GM21423 (cell line): ENCODE measurements around the gene VPS45.
A peak's percentile ranks its signal among the peaks of the same experiment; 100 is the strongest.

Experiments
- ATAC-seq: cut with Tn5 transposase; IDR thresholded peaks from one replicate; pipeline ENCODE4 v1.9.1; 2021; ENCODE audit warnings: mild to moderate bottlenecking, moderate library complexity; ENCODE audit not compliant: unreplicated experiment

The VPS45 gene

GRCh38 chr1:150155413-150156071 is 88.0 kb downstream of the VPS45 start:
- no peak for ATAC-seq

- no peak for ATAC-seq
Observed at GRCh38 chr1:150156868-150157603, 89.5 kb downstream of the VPS45 start.

GRCh38 chr1:150159550-150159949 is 92.0 kb downstream of the VPS45 start:
- no peak for ATAC-seq

DNA sequence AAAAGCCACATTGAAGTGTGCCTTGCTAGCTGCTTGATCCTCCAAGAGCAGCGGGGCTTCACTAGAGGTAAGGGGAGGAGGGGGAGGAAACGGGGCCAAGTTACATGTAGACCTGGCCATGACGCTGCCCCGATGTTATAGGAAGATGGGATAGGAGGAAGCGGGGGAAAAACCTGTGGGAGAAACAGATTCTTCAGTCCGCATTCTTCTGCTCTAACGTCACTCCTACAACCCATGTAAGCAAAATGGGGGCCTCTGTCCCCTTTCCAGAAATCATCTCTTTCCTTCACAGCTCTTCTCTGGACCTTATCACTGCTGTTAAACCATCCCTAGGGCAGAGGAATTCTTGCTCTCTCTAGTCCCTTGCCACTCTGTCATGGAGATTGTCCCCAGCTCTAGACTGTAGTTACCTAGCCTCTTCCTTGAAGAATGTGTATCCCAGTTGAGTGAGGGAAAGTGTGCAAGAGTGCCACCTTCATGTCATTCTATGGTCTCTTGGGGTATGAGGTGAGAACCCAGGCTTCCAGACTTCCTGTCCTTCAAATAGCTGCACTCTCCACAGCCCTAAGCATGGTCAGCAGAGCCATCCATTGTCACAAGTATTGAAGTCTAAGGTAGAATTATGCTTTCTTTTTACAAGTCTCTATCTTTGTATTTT is 93.5 kb downstream of the VPS45 start:
- no peak for ATAC-seq

DNA sequence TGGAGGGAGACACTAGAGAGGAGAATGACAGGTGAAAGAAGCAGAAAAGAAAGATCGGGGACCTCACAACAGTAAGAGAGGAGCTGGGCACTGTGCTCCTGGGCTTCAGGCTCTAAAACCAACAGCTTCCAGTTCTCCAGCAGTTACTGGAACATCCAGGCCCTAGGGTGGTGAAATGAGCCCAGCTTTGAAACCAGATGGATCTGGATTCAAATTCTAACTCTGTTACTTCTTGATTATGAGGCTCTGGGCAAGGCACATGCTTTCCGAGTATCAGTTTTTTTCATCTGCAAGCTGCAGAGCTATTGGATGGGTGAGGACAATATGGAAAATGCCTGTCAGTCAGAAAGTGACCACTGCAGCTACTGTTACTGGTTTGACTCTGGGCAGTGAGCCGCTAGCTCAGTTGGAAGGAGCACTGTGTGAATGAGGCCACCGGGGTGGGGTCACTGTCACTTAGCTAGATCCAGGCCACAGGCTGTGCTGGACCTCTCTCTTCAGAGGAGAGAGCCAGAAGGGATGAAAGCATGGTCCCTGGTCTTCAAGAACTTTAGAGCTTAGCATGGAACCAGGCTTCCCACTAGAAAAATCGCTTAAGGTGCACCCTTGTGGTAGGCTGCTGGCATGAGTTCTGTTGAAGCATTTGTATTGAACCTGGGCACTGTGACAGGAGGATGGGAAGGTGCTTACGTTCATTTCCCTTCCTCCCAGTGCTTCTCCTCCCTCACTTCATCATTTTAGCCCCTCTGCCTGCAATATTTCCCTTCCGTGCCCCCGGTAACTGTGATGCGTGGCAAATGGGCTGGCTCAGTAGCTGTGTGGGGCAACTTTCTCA is 94.4 kb downstream of the VPS45 start:
- no peak for ATAC-seq

GRCh38 chr1:150162582-150162861 is 94.9 kb downstream of the VPS45 start:
- no peak for ATAC-seq

GRCh38 chr1:150162862-150163706 is 95.5 kb downstream of the VPS45 start:
- peak; percentile 33 for ATAC-seq

DNA sequence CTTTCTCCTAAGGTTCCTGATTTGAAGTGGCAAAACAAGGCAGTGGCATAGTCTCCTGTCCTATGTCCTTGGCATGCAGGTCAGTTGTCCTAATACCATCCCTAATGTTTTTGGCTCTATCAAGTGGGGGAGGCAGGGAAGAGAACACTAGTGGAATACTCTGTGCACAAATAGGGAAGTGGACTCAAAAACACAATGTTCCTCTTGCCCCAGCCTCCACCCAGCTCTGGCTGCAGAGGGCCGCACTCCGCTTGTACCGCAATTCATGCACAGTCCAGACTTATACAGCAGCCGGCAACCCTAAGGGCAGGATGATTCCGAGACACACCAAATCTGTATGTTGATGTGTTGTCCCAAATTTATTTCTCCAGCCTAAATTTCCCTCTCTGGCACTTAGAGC is 96.6 kb downstream of the VPS45 start:
- no peak for ATAC-seq

GRCh38 chr1:150164779-150165178 is 97.2 kb downstream of the VPS45 start:
- no peak for ATAC-seq

DNA sequence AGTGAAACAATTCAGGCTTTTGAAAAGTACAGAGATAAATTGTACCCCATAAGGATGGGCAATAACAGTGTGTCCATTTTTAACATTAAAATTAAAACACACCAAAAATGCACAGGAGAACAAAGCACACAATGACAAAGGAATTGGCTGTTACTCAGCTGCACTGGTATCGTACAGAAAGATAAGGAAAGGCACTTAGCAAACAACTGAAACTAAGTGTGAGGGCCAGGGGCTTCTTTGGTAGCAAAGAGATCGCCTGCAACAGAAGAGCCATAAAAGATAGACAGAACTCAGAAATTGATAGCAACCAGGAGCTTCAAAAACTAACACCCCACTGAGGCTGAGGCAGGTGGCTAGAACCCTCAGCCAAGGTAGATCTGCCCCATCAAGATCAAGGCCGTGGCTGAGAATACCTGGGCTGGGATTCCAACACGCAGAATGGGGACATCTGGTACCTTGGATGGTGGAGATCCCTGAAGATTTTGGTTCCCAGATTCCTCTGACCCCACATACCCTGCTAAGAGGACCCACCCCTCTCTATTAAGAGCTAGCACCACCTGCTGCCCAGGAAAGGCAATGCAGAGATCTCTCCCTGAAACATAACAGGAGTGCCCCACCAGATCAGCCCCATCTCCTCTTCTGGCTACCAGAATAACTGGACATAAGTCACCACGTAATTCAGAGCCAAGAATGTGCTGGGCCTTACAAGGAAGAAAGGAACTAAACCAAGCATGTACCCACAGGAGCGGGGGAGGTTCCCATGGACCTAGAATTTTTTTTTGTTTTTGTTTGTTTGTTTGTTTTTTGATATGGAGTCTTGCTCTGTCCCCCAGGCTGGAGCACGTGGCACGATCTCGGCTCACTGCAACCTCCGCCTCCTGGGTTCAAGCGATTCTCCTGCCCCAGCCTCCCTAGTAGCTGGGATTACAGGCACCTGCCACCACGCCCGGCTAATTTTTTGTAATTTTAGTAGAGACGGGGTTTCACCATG is 98.3 kb downstream of the VPS45 start:
- ATAC-seq: no peak

DNA sequence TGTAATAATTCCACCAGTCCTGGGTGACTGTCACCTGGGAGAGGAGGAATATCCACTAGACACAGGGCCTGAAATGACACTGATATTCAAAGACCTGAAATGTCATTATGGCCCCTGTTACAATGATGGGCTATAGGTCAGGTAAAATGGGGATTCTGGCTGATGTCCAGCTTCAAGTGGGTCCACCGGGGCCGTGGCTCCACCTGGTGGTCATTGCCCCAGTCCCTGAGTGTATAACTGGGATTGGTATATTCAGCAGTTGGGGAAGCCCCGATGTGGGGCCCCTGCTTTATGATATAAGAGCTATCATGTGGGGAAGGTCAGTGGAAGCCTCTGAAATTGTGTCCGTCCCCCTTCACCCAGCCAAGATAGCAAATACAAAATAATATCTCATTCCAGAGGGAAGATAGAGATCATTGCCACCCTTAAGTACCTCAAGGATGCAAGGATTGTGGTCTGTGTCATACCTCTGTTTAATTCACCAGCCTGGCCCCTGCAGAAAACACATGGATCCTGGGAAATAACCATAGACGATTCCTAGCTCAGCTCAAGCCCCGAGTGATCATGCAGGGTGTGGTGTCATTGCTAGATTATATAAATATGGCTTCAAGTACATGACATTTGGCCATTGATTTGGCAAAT is 101.5 kb downstream of the VPS45 start:
- no peak for ATAC-seq

DNA sequence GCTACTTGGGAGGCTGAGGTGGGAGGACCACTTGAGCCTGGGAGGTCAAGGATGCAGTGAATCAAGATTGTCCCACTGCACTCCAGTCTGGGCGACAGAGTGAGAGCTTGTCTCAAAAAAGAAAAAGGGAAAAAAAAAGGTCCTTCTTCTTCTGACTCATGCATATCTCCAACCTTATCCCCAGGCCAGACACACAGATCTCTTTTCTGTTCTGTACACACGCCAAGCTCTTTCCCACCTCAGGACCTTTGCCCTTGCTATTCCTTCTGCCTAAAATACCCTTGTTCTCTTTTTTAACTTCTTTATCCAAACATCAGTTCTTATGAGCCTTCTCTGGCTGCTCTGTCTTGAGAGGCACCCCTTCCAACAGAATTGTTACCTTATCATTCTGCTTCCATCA is 104.2 kb downstream of the VPS45 start:
- ATAC-seq: no peak

GRCh38 chr1:150173141-150173585 is 105.6 kb downstream of the VPS45 start:
- ATAC-seq: no peak

DNA sequence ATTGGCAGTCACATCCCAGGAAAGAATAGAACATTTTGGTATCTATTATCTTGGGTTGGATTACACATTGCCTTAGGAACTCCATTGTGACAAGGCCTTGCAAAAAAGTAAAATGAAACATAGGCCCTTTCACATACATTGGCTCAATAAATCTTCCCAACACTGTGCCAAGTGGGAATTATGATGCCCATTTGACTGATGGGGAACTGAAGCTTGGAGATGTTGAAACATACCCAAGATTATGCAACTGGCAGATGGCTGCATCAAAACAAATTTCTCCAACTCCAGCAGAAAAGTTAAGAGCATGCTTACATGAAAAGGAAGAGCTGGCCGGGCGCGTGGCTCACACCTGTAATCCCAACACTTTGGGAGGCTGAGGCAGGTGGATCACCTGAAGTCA is 109.0 kb downstream of the VPS45 start:
- ATAC-seq: no peak

- ATAC-seq: no peak
Observed at GRCh38 chr1:150178548-150178947, 111.0 kb downstream of the VPS45 start.

DNA sequence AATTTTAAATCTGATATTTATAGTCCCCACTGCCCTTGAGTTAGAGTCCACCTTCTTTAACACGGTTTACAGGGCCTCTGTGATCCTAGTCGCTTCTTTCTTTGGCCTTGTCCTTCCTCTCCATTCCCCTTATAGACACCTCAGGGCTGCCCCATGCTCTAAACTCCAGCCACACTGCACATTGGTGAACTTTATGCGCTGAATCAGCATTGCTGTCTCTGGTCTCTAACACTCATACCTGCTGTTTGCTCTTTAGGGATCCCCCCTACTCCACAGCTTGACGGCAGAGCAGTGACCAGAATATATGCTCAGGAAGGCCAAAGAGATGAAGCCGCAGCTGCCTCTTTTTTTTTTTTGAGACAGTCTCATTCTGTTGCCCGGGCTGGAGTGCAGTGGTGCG is 112.3 kb downstream of the VPS45 start:
- no peak for ATAC-seq

DNA sequence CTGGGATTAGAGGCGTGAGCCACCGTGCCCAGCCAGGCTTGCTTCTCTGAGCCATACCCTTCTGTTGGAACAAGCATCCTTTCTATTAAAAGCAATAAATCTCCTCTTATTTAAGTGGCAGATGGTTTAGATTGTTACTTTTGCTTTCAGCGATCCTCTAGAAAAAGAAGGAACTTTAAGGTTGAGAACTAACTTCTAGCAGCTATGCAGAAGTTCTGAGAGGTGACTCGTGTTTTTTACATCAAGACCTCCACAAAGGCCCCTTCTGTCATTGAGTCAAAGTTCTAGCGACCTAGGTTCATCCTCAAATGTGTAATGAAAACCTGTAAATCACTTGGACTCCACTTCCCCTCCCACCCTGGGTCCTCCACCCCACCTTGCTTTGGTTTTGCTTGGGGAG is 112.9 kb downstream of the VPS45 start:
- no peak for ATAC-seq

DNA sequence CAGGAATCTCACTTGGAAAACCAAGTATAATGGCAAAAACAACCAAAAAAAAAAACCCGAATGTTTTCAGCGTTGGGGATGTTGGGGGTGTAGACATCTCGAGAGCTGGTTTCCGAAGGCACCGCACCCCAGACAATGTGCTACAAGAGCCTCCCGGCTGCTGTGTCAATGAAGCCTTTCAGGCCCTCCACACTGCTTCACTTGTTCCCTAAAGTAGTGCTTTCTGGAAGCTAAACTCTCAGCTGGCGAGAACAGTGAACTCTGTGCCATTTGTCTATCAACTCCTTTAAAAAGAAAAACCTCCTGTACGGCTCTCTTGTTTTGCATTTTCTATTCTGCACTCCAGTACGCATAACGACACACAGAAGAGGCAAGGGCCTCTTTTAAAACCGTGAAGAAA is 114.7 kb downstream of the VPS45 start:
- ATAC-seq: no peak

- ATAC-seq: no peak
Observed at GRCh38 chr1:150183061-150183460, 115.5 kb downstream of the VPS45 start.
